Kidney (tissue), 14 donors: ENCODE measurements around the gene SNX32. TPM values are rescaled to one million over a fixed set of nuclear protein-coding genes. Genes with fewer than 3 reads are reported as not detected.
A peak's percentile ranks its signal among the peaks of the same experiment; 100 is the strongest.

Source experiments
- DNase-seq, 5 donors: peaks; one replicate each; pipeline ENCODE4 v3.0.0-alpha.2; 2013 to 2020
- FAIRE-seq: peaks from 2 replicates; lab custom pipeline; 2012; peaks lifted over from hg19 to GRCh38; lab: Jason Lieb, UNC
- H3K27ac ChIP-seq, 2 donors: one replicate each; pipeline ENCODE4 v1.7.0; 2013; ENCODE audit warnings: low read depth in 2 of 2, low read length in 2 of 2, inconsistent platforms in 1 of 2
- H3K27me3 ChIP-seq: one replicate; pipeline ENCODE4 v1.7.1; 2013; ENCODE audit warnings: low read length, inconsistent platforms; ENCODE audit not compliant: control insufficient read depth, insufficient read depth
- H3K36me3 ChIP-seq, 3 donors: one replicate each; pipeline versions ENCODE4 v1.7.0 to v1.7.1; 2013; ENCODE audit warnings: low read length in 3 of 3, control low read depth in 1 of 3, inconsistent platforms in 1 of 3; ENCODE audit not compliant: insufficient read depth in 3 of 3, control insufficient read depth in 2 of 3
- H3K4me1 ChIP-seq, 3 donors: one replicate each; pipeline versions ENCODE4 v1.7.0 to v1.7.1; 2013; ENCODE audit warnings: low read length in 3 of 3, inconsistent platforms in 1 of 3, low read depth in 1 of 3; ENCODE audit not compliant: control insufficient read depth in 2 of 3, insufficient read depth in 2 of 3
- H3K4me3 ChIP-seq, 3 donors: one replicate each; pipeline versions ENCODE4 v1.7.0 to v1.8.1; 2013; ENCODE audit warnings: low read length in 3 of 3, control low read depth in 1 of 3, inconsistent platforms in 1 of 3
- H3K9ac ChIP-seq, 3 donors: one replicate each; pipeline versions ENCODE4 v1.7.0 to v1.7.1; 2013; ENCODE audit warnings: low read length in 3 of 3, control low read depth in 1 of 3, inconsistent platforms in 1 of 3
- H3K9me3 ChIP-seq, 3 donors: one replicate each; pipeline versions ENCODE4 v1.7.0 to v1.7.1; 2013; ENCODE audit warnings: low read length in 3 of 3, control low read depth in 1 of 3, inconsistent platforms in 1 of 3; ENCODE audit not compliant: control insufficient read depth in 2 of 3, insufficient read depth in 1 of 3
- intact Hi-C: fragments of 100-400 bp; cut with DNase I; formaldehyde crosslinking; loops from one replicate; pipeline ENCODE4 v1.11.1; 2022
- polyA plus RNA-seq: library from polyadenylated mRNA; stranded (reverse); fragments of 350-450 nt; fragmentation: Illumina TruSeq; extraction: RNeasy Lipid Tissue Mini Kit (QIAGEN cat#74804); gene quantifications from one replicate; pipeline ENCODE4 v1.2.3, GENCODE V29; 2014; ENCODE audit warnings: low read depth, low replicate concordance; ENCODE audit not compliant: insufficient read depth
- total RNA-seq: library from RNA; stranded (reverse); fragmentation: NEBNext Ultra II Directional; extraction: Animal tissue kit (Norgen Biotek cat#: 25700); gene quantifications from one replicate; pipeline ENCODE4 v1.2.1, GENCODE V29; 2021
- TF ChIP-seq, protein P1 (sequence below): IDR thresholded peaks from 3 replicates; pipeline ENCODE4 v1.5.1; 2012; ENCODE audit warnings: mild to moderate bottlenecking, moderate library complexity, borderline replicate concordance; ENCODE audit not compliant: insufficient read depth; ENCODE audit errors: extremely low read depth
- donor health status: control.
- donor health status: control.
- donor health status: control.
- donor health status: control.
- donor health status: control.
- donor health status: DM: yes; HTN: yes; CAD: no.
- donor health status: Normal renal cell carcinoma (clear cell type).

Gene SNX32
- total and polyA plus RNA-seq, 2 donors from 2014 or later, result 0.43 to 1.0 TPM

- FAIRE-seq, result no peak
These were observed 30.3 kb downstream of the SNX32 start for GRCh38 chr11:65863889-65864705.

DNA sequence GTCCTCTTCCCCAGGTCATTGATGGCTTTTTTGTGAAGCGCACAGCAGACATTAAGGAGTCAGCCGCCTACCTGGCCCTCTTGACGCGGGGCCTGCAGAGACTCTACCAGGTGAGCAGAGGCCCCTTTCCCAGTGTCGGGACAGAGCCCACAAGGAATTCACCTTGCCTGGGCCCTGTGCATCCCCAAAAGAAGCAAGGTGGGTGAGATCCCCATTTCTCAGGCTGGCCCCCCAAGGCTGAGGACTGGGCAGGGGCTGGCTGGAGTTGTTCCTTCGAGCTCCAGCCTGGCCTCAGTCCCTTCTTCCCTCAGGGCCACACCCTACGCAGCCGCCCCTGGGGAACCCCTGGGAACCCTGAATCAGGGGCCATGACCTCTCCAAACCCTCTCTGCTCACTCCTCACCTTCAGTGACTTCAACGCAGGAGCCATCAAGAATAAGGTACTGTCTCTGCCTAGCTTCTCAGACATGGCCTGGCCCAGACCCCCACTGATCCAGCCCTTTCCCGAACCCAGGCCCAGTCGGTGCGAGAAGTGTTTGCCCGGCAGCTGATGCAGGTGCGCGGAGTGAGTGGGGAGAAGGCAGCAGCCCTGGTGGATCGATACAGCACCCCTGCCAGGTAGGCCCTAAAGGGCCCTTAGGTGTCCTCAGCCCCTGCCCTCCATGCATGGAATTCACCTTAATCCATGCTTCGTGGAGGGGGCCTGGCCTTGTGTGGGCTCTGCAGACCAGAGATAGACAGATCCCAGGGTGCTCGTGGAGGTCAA, 31.1 kb downstream of the SNX32 start:
- Histone ChIP-seq H3K9me3 (no peaks in the 10 kb centered on the region), H3K9ac (no peak overlapping the region), H3K27me3 (no peaks in the 10 kb centered on the region), H3K36me3 (peaks cover 0 to 43% (median 21%) of the 10 kb centered on the region in 3 donors), H3K27ac (no peak overlapping the region), H3K4me3 (no peak overlapping the region), H3K4me1 (peaks cover 0 to 12% (median 11%) of the 10 kb centered on the region in 3 donors)
- TF ChIP-seq, protein P1, sequence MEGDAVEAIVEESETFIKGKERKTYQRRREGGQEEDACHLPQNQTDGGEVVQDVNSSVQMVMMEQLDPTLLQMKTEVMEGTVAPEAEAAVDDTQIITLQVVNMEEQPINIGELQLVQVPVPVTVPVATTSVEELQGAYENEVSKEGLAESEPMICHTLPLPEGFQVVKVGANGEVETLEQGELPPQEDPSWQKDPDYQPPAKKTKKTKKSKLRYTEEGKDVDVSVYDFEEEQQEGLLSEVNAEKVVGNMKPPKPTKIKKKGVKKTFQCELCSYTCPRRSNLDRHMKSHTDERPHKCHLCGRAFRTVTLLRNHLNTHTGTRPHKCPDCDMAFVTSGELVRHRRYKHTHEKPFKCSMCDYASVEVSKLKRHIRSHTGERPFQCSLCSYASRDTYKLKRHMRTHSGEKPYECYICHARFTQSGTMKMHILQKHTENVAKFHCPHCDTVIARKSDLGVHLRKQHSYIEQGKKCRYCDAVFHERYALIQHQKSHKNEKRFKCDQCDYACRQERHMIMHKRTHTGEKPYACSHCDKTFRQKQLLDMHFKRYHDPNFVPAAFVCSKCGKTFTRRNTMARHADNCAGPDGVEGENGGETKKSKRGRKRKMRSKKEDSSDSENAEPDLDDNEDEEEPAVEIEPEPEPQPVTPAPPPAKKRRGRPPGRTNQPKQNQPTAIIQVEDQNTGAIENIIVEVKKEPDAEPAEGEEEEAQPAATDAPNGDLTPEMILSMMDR, result no peak
- intact Hi-C loops, result no loop called here
- no peak for FAIRE-seq
- DNase-seq, result peak in 2 of 5 donors; percentile 38 to 59

More at GRCh38 chr11:65863889-65864705, 30.3 kb downstream of the SNX32 start:
- Histone ChIP-seq H3K27ac (no peak overlapping the region), H3K9ac (no peak overlapping the region), H3K9me3 (no peaks in the 10 kb centered on the region), H3K36me3 (peaks cover 0 to 40% (median 21%) of the 10 kb centered on the region in 3 donors), H3K27me3 (no peaks in the 10 kb centered on the region), H3K4me3 (no peak overlapping the region), H3K4me1 (peaks cover 0 to 15% (median 13%) of the 10 kb centered on the region in 3 donors)
- TF ChIP-seq, protein P1, result no peak
- intact Hi-C loops, result no loop called here
- DNase-seq, result peak in 2 of 5 donors; percentile 33 to 58

DNA sequence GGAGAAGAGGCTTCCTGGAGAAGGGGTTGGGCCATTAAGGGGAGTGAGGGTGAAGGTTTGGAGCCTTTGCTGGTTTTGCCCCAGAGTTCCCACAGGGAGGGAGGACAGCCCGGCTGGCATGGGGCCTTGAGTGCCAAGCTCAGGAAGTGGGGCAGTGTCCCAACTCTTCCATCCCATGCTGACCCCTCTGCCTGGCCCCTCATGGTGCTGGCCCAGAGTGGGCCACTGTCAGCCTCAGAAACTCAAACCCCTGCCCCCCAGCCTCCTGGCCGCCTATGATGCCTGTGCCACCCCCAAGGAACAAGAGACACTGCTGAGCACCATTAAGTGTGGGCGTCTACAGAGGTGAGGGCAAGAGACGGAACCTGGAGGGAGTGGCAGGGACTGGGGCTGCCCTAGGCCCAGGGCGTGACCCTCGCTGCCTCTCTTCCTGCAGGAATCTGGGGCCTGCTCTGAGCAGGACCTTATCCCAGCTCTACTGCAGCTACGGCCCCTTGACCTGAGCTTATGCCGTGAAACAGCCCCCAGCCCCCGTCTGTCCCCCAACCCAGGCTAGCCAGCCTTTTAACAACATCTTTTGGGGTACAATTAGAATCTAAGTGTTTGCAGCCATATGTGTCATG, 31.9 kb downstream of the SNX32 start:
- no peaks in the 10 kb centered on the region for H3K27me3 ChIP-seq
- no peak overlapping the region for H3K27ac ChIP-seq
- TF ChIP-seq, protein P1, result no peak
- H3K4me1 ChIP-seq, result peaks cover 0 to 14% (median 10%) of the 10 kb centered on the region in 3 donors
- FAIRE-seq (no peak), DNase-seq (peak in 2 of 5 donors; percentile 28 to 57)
- H3K36me3 ChIP-seq, result peaks cover 0 to 43% (median 21%) of the 10 kb centered on the region in 3 donors
- intact Hi-C loops, result no loop called here
- no peak overlapping the region for H3K9ac ChIP-seq
- H3K4me3 ChIP-seq, result no peak overlapping the region
- no peaks in the 10 kb centered on the region for H3K9me3 ChIP-seq
